ENCODE data around the gene DNAJB8.

Gene DNAJB8

GRCh38 chr3:128493570-128494366, 27.1 kb upstream of the DNAJB8 start:
- DNase-seq (ENCODE audit: low read depth): no peak

DNA sequence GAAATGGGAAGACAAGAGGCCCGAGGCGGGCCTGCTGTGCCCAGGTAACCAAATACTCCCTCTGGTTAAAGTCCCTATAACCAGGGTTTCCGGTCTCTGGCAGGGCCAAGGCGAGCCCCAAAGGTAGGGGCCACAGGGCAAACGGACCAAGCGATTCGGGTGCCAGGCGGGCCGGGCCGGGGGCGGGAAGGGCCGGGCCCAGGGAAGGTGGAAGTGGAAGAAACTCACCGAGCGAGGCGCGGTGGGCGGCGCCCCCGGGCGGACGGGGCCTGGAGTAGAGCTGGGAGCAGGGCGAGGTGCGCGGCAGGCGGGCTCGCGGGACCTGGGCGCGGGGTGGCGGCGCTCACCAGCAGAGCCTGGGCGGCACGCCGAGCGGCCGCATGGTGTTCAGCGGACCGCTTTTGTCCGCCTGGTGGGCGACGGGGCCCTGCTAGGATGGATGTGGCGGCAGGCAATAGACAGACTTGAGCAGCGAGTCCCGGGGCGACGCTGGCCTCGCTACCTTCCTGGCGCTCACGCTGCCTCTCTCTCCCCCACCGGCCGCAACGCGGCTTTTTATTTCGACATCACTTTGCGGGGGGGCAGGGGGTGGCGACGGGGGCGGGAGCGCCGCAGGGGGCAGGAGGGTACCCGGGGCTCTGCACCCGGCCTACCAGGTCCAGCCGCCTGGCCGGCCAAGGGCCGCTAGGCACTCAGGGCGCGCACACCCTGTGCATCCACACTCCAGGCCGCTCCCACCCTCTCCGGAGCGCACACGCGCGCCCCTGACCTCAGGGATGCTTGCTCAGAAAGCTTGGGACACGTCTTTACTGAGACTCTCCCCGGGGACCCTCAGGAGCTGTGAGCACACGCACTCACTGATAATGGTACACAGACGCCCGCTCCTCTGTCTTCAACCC, 26.2 kb upstream of the DNAJB8 start, which contains the start of gene GATA2:
Gene GATA2, minus strand, starts transcription at position 531 of the 899 bp plus-strand sequence. CDS start 6,170 bp downstream, outside the sequence.
- no peak for DNase-seq (ENCODE audit: low read depth)

DNA sequence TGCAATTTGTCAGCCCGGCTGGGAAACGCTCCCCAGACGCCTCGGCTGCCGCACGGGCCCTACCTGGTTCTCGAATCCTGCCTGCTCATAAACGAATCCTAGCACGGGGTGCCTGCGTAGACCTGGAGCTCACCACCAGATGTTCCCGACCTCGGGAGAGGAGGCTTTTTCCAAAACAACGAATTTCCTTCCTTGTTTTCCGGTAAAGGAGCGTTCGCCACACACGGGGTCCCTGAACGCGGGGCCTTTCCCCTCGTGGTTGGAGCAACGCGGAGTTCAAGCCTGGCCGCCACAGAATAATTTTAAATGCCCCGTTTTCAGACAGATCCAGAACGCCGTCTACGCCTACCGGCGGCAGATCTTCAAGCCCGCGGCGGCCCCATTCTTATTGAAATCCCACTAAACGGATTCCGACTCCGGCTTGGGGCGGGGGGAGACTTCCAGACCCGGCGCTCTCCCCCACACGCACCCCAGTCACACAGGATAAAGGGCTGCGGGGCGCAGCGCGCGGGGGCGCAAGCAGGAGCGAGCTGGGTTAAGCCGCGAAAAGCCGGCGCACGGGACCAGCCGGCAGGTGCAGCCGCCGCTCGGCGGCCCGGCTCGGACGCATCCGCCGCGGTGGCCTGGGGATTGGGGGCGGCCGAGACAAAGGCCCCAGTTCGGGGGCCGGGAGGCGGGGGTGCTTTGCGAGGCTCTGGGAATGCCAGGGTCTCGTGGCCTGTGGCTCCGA, 25.4 kb upstream of the DNAJB8 start:
- DNase-seq (ENCODE audit: low read depth): no peak

DNA sequence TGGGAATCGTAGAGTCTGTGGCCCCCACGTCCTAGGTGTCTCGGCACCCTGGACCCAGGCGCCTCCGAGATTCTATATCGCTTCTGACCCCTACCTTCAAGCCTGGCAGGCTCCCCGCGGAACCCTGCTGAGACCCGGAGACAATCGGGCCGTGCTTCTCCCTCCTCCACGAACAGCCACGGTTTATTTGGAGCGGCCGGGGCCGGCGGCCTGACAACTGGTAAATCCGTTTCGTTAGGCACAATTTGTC, 24.9 kb upstream of the DNAJB8 start:
- DNase-seq (ENCODE audit: low read depth): no peak

GRCh38 chr3:128490915-128491690, 24.4 kb upstream of the DNAJB8 start:
- DNase-seq (ENCODE audit: low read depth): no peak

DNA sequence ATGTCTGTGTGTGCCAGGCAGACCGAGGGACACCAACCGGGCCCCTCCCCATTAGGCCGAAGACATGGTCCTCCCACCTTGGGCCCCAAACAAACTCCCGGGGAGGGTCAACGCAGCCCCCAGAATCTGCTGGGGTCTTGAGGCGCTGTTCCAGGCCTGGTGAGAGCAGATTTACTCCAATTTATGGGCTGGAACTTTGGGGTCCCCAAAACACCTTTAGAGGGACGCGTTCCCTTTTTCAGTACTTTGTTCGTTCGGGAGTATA, 23.9 kb upstream of the DNAJB8 start:
- no peak for DNase-seq (ENCODE audit: low read depth)

GRCh38 chr3:128489927-128490649, 23.4 kb upstream of the DNAJB8 start:
- DNase-seq (ENCODE audit: low read depth): no peak

- DNase-seq (ENCODE audit: low read depth): no peak
Observed at GRCh38 chr3:128489674-128489926, 22.9 kb upstream of the DNAJB8 start.

DNA sequence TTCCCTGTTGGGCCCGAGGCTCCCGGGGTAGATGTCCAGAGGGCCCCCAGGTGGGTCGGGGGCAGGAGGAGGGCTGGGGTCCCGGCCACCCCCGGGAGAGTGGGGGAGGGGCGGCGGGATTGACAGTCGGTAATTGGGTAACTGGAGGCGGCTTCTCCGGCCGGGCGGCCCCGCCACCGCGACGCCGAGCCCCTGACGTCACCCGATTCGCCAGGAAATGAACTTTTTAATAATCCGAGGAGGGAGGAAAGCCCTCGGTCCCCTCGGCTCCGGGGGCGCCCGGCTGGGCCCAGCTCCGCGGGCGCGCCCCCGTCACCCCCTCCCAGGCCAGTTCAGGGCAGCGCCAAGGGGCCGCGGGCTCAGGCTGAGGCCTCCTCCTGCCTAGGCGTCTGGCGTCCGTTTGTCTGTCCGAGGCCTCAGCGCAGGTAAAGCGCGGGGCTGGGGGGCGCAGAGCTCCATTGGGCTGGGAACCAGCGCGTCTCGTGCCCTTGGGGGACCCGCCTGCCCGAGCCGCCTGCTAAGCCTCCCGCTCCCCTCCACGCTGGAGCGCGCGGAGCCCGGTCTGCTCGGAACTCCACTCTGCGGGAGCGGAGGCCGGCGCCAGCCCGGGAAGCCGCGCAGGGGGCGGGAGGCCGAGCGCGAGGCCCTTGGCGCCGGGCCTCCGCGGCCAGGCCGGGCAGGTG, 22.4 kb upstream of the DNAJB8 start:
- no peak for DNase-seq (ENCODE audit: low read depth)

DNA sequence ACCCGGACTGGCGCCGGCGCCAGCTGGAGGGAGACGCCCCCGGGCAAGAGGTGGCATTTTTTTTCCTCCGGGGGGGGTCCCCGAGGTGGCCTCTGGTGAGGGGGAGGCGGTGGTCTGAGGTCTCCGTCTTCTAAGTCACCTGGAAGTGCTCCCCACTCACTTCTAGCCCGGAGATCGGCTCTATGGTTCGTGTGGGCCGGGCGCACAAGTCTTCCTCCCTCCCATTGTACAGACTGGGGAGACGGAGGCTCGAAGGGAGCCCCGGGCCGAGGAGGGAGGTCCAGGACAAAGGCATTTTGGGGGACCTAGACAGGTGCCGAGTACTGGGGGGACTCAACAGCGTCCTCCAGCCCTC, 21.9 kb upstream of the DNAJB8 start:
- DNase-seq (ENCODE audit: low read depth): no peak

DNA sequence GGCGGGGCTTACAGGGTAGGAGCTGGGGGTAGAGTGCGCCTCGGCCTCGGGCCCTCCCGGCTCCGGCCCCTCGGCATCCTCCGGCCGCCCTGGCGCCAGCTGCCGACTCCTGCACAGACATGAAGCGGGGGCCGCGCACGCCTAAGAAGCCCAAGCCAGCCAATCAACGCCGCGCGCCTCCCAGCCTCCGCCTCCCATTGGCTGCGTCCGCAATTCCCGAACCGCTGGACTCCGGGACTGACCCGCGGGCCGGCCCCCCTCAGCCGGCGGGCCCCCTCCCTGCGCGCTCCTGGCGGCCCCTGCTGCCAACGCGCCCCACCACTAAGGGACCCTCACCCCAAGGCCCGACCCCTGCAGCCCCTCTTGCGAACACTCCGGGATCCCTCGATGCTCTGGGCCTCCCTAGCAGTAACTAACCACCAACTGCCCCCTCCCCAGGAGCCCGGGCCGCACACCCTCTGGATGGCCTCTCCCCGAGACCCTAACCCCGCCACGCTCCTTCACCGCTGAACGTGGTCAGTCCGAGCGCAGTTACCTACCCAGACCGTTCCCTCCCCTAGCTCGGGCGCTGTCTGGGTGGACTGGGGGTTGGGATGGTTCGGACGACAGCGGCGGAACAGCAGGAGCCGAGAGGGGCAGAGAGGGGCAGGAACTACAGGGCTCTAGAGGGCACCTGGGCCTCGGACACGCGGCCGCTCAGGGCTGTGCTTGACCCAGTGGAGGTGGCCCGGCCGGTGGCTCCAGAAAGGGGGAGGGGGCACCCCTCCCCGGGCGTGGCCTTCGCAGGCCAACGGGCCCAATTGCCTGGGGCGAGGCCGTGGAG, 21.3 kb upstream of the DNAJB8 start:
- DNase-seq (ENCODE audit: low read depth): peak; percentile 70

DNA sequence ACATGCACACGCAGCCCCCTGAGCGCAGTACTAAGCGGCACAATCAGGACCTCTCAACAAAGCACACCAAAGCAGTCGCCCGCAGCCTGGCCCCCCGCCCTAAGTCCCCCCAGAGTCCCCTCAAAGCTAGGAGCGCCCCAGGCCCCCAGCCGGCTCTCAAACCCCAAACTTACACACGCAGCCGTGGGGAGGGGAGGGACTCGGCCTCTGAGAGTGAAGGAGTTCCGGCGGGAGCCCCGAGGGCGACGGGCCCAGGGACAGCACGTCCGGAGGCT, 20.8 kb upstream of the DNAJB8 start:
- no peak for DNase-seq (ENCODE audit: low read depth)

DNA sequence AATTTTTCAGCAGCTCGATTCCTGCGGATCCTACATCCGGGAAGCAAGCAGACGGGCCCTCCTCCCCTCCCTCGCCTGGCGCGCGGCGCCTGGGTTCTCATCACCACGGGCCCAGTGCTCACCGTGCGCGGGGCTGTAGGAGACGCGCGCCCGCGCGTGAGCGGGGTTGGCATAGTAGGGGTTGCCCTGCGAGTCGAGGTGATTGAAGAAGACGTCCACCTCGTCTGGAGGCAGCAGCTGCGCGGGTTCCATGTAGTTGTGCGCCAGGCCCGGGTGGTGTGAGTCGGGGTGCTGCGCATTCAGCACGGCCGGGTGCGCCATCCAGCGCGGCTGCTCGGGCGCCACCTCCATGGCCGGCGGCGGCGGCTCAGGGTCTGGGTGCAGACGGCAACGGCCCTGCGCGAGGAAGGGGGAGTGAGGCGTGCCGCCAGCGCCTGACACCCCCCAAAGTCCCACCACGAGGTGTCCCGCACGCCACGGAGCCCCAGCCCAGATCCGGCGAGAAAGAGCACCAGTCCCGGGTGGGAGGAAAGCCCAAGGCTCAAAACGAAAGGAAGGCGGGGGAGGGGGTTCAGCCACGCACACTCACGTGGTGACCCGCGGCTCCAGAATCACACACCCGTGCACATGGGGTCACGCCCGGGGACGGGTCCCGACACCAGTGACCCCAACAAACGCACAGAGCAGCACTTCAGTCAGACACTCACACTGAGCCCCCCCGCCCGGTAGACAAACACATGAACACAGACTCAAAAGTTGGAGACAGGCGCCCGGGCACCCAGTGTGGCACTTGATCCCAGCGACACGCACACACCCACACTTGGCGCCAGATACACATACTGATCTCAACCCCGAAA, 20.2 kb upstream of the DNAJB8 start:
- DNase-seq (ENCODE audit: low read depth): no peak

- DNase-seq (ENCODE audit: low read depth): no peak
Observed at GRCh38 chr3:128486205-128486628, 19.5 kb upstream of the DNAJB8 start.

DNA sequence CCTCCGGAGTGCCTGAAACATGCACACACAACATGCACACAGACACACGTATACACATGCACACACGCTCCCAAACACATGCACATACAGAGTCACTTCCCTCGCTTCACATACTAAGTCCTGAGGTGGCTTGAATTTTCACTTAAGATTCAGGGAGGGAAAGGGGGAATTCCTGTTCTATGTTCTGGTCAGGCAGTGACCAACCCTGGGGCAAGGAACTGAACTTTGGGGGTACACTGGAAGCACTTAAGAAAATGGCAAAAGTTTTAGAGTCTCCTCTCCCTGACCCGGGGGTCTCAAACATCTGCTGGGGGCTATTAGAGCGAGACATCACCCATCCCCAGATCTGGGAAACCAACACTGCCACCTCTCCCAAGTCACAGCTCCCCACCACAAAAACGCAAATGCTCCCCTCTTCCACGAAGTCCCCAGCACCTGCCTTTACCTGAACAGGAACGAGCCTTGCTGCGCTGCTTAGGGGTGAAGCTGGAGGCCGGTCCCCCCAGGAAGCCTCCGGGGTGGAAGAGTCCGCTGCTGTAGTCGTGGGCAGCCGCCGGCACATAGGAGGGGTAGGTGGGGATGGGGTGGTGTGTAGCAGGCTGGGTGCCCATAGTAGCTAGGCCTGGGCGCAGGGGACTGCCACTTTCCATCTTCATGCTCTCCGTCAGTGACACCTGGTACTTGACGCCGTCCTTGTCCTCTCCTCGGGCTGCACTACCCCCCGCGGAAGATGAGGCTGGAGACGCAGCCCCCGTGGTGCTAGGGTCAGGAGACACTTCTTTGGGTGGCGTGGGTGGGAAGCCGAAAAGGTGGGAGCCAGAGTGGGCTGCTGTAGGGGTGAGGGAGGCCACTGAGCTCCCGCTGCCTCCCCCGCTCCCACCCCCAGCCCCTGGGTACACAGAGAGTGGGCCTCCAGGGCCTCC, 18.9 kb upstream of the DNAJB8 start:
- DNase-seq (ENCODE audit: low read depth): no peak

DNA sequence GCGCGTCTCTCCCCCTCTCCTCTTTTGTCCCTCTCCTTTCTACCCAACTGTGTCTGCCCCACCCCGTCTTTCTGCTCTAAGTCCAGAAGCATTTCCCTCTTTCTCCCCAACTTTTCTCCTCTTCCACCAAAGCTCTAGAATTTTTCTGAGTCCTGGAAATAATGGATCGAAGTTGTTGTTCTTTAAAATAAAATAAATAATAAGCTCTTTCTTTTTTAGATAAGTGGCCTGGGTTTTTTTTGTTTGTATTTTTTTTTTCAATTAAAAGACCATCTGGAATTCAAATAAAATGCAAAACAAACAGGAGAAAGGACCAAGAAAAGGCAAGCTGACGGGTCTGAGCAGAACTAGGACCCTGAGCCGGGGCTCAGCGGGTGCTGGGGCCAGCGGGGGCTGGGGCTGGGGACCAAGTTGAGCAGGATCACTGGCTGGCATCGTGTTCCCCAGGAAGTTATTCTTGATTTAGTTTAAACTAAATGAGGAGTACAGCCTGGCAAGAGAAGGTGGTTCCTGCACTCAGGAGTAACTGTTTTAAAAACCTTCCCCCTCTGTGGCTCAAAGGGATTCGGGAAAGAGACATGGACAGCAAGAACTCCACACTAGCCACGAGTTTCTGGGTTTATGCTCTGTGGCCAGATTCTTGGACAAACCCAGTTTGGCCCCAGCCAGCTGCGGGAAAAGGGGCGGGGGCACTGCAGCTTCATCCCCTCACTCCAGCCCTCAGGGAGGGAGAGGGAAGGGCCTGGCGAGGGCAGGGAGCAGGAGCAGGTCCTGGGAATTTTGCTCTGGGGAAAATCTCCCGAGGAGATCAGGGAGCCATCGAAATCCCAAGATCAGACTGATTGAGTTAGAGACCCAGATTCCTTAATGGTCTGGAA, 18.0 kb upstream of the DNAJB8 start:
- no peak for DNase-seq (ENCODE audit: low read depth)

DNA sequence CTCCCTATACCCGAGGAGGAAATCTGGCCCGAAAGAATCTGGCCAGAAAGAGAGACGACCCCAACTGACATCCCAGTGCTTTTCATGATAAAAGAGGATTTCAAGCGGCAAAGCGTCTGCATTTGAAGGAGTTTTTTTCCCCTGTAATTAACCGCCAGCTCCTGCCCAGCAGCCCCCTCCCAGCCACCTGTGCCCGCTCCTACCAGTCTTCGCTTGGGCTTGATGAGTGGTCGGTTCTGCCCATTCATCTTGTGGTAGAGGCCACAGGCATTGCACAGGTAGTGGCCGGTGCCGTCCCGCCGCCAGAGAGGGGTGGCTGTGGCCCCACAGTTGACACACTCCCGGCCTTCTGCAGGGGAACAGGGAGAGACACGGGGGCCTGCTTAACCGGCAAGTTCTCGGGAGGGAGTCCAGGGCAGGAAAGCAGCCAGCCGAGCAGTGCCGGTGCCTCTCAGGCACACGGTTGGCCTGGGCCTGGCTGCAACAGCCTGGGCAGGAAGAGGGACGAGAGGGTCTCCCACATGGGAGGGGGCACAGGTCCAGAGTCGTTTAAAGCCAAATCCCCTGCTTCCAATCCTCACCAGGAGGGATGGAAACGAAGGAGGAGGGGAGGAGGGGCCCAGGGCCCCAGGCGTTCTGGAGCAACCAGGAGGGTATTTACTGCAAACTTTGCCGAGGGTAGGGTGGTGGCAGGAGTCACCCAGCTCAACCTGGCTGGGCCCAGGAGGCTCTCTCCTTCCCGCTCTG, 17.1 kb upstream of the DNAJB8 start:
- no peak for DNase-seq (ENCODE audit: low read depth)
